HuH-7 (cell line): Measurements from ENCODE around the gene FERMT1.
"Not testable (repeated sequence)": the region's sequence is repeated elsewhere in the genome, so short reads cannot be mapped to it uniquely, and the experiment has no call there.

ENCODE experiments used
- DNase-seq: peaks from one replicate; pipeline ENCODE4 v3.0.0; 2011; ENCODE audit warnings: low spot score

Gene FERMT1

DNA sequence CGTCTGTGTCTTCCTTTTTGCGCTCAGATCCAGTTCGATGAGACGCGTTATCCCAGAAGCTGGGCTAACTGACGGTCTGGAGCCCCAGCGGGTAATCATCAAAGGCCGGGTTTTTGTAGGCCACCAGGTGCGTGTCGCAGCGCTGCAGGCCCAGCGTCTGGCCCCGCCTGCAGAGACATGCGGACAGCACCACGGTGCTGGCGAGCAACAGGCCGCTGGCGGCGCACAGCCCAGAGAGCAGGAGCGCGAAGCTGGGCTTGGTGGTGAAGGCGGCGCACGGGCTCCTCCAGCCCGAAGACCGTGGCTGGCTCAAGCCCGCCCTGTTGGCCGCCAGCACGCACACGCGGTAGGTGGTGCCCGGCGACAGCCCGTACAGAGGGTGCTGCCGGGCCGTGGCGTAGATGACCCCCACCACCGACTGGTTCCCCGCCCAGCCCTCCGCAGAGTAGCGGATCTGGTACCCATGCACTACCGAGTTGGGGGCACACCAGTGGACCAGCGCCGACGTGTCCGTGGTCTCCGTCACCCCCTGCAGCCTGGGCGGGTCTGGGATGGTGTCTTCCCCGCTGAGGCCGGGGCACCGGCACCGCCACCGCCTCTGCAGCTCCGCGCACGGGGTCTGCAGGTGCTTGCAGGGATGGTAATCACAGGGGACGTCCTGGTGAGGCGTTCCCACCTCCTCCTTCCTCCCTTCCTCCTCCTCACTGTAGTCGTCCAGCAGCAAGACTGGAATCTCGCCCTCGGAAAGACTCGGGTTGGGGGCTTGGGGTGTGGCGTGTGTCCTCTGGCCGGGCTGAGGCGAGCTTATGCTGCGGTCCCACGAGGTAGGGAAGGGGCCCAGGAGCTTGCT is 81.6 kb downstream of the FERMT1 start:
- DNase-seq = no peak

DNA sequence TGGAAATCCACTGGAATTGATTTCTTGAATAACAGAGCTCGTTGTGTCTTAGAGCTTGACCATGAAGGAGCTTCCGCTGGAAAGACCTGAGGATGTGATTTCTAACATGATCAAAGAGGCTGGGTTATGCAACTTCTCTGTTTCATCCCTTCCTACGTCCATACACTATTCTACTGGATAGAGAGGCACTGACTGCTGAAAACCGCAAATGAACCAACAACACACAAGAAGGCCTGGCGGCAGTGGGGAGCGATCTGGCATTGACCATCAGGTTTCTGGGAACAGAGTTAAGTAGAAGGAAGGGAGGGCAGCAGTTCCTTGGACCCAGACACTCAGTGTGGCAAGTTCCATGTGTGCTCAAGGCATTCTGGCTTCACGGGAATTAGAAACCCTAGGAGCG is 82.3 kb downstream of the FERMT1 start:
- DNase-seq = no peak

DNA sequence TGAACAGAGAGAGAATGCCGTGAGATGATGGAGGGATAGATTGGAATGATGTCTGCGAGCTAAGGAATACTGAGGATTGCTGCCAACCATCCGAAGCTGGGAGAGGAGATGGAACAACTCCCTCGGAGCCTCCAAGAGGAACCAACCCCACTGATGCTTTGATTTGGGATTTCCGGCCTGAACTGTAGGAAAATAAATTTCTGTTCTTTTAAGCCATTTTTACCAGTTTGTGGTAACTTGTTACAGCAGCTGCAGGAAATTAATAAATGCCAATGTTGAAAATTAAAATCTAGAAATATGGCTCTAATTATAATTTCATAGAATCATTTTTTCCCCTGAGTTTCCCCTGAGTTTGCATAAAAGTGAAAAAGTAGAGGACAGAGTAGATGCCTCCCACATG is 83.1 kb downstream of the FERMT1 start:
- DNase-seq = no peak

DNA sequence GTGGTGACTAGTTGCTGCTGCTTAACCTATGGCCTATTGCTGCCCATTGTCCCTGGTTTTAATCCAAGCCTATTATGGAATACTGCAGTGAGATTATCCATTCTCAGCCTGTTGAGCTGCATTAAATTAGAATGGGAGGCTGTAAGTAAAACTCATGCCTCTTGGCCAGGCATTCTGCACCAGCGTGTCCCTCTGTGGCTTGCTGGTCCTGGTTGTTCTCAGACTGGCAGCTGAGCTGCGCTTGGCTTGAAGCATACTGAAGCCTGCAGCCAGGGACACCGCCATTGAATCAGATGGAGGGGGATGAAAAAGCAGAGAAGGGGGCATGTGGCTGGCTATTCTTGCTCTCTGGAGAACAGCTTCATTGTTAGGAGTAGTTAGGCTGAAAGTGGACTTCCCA is 84.6 kb downstream of the FERMT1 start:
- no peak for DNase-seq

DNA sequence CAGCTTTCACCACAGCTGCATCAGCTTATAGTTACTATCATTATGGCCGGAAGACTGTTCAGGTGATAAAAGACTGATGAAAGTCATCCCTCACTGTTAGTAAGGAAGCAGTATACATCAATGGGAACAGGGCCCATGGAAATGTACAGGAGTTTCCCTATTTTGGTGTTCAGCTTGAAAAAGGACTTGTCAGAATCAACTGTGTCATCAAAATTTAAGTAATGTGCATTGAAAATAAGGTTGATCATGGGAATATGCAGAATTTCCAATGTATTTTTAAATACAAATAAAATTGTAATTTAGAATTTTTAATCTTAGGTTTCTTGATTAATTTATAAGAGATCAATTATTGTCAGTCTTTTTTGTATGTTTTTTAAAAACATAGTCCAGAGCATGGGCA is 85.7 kb downstream of the FERMT1 start:
- DNase-seq = no peak

DNA sequence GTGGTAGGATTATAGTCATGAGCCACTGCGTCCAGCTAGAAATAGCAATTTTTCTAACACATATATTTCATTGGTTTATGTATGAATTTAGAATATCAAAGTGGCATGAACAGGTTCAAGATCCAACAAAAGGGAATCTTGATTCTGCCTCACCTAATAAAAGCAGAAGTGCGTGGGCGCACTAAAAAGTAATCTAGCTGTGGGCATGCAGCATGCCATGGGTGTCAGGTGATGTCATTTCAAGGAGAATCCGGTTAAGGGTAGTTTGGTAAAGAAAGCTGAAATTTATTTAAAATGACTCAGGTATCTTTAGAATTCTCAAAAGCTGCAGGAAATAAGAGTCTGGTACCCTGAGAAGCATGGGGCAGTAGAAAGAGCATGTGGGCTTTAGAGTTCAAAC is 86.6 kb downstream of the FERMT1 start:
- DNase-seq = no peak

DNA sequence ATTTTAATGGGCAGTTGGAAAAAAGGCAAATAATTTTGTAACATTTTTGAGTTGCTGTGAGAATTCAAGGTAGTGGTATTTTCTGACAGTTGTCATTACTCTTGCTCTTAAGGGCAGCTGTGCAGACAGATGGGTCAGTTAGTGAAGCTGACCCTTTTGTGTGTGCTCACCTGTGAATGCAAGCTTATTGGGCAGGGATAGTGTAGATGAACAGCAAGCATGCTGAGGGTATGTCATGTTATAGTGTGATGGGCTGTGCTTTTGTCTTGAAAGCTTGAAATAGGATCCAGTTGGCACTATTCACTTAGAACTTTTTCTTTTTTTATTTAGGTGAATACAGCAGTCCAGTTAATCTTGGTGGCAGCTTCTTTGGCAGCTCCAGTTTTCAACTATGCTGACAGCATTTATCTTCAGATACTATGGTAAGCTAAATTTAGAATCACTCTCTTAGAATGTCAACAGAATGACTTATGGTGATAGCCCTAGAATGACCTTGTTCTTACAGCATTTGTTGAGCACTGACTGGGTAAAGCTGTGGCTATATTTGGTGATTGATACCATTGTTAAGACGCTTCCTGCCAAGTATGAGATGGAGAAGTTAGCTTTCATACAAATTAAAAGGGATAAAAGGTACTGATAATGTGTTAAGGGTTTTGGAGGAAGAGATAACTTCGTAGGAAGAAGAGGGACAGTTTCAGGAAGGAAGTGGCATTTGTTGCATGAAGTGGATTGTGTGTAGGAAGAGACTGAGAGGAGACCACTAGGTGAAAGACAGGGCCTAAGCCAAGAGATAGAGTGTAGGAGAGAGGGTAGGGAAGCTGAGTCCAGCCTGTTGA is 88.5 kb downstream of the FERMT1 start:
- no peak for DNase-seq

DNA sequence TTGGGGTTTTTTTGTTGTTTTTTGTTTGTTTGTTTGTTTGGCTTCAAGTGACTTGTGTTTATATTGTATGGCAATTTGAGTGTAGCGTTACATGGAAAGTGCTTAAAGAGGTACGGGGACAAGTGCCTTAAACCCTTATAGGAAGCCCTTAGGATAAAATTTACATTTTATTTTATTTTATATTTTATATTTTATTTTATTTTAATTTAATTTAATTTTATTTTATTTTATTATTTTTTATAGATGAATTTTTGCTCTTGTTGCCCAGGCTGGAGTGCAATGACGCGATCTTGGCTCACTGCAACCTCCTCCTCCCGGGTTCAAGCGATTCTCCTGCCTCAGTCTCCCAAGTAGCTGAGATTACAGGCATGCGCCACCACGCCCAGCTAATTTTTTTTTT is 89.9 kb downstream of the FERMT1 start:
- not testable (repeated sequence) for DNase-seq

DNA sequence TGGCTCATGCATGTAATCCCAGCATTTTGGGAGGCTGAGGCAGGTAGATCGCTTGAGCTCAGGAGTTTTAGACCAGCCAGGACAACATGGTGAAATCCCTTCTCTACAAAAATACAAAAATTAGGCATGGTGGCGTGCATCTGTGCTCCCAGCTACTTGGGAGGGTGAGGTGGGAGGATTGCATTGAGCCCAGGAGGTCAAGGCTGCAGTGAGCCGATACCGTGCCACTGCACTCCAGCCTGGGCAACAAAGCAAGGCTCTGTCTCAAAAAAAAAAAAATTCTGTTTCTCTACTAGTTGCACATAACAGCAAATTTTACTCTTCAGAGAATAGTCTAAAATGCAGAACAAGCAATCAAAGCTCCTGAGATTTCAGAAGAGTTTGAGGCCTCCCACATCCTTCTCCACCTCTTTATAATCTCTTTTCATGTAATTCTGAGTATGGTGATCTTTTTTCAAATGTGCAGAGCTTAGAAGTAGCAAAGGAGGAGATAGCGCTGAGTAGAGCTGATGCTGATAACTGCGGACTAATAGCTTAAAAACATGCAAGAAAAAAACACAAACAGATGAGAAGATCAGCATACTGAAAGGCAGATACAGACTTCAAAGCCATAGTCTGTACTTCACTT is 92.3 kb downstream of the FERMT1 start:
- no peak for DNase-seq

DNA sequence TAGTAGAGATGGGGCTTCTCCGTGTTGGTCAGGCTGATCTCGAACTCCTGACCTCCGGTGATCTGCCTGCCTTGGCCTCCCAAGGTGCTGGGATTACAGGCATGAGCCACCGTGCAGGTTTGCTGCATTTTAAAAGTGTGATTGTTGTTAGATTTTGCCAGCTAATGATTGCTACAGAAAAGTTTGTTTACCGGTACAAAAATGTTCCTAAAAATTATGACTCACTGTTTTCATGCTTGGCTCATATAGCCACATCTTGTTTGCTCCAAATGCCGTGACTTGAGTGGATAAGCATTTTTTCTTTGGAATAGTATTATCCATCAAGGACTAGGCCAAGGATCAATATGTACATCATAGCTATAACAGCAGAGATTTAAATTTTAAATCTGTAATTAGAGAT is 93.3 kb downstream of the FERMT1 start:
- DNase-seq = no peak

DNA sequence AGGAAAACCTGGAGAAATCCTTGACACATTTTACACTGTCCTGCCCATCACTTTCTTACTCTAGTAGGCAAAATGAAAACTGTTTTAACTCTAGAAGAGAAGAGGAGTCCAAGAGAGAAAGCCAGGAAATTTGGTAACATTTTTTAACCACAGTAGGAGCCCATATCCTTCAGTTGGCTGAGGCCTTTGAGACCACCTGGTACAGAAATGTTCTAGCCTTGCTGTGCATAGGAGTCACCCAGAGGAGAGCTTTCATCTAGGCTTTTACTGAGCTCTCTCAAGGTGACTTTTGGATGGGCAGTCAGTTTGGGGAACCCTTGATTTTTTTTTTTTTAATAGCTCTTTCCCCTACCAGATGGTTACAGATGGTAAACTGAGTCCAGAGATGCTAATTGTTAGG is 94.0 kb downstream of the FERMT1 start:
- no peak for DNase-seq

DNA sequence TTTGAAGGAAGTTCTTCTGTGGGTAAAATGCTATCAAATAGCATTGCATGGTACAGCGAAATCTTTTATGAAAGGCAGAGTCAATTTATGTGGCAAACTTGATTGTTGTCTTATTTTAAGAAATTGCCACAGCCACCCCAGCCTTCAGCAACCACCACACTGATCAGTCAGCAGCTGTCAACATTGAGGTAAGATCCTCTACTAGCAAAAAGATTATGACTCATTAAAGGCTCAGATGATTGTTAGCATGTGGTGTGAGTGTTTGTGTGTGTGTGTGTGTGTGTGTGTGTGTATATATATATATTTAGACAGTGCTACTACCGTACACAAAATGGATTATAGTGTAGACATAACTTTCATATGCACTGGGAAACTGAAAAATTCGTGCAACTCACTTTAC is 96.8 kb downstream of the FERMT1 start:
- no peak for DNase-seq
